ENCODE data around the gene PDCD7.
"Not testable (repeated sequence)": the region's sequence is repeated elsewhere in the genome, so short reads cannot be mapped to it uniquely, and the experiment has no call there.

Gene PDCD7

GRCh38 chr15:65095011-65095746, 38.4 kb downstream of the PDCD7 start:
- no peak overlapping the region for H3K4me3 ChIP-seq (ENCODE audit: low read length)
- peak overlapping the region; percentile 67 for H3K27ac ChIP-seq (ENCODE audit: low read depth, low read length)
- H3K27me3 ChIP-seq (ENCODE audit: control insufficient read depth, insufficient read depth, low read length) = no peaks in the 10 kb centered on the region
- peaks cover 7% of the 10 kb centered on the region for H3K36me3 ChIP-seq (ENCODE audit: control insufficient read depth, insufficient read depth, low read length)
- H3K4me1 ChIP-seq (ENCODE audit: control insufficient read depth, insufficient read depth, low read length) = peaks cover 19% of the 10 kb centered on the region
- no peak overlapping the region for H3K9ac ChIP-seq (ENCODE audit: low read length)

GRCh38 chr15:65094294-65094995, 39.2 kb downstream of the PDCD7 start:
- Histone ChIP-seq H3K27ac (ENCODE audit: low read depth, low read length) (peak overlapping the region; percentile 67), H3K4me1 (ENCODE audit: control insufficient read depth, insufficient read depth, low read length) (peaks cover 22% of the 10 kb centered on the region), H3K9ac (ENCODE audit: low read length) (no peak overlapping the region), H3K36me3 (ENCODE audit: control insufficient read depth, insufficient read depth, low read length) (peaks cover 7% of the 10 kb centered on the region), H3K4me3 (ENCODE audit: low read length) (no peak overlapping the region), H3K27me3 (ENCODE audit: control insufficient read depth, insufficient read depth, low read length) (no peaks in the 10 kb centered on the region)

- Histone ChIP-seq H3K27ac (ENCODE audit: low read depth, low read length) (peak overlapping the region; percentile 61), H3K4me1 (ENCODE audit: control insufficient read depth, insufficient read depth, low read length) (peaks cover 29% of the 10 kb centered on the region)
- H3K9ac ChIP-seq (ENCODE audit: low read length); H3K36me3 ChIP-seq (ENCODE audit: control insufficient read depth, insufficient read depth, low read length); H3K27me3 ChIP-seq (ENCODE audit: control insufficient read depth, insufficient read depth, low read length); H3K4me3 ChIP-seq (ENCODE audit: low read length): not testable (repeated sequence)
Measured at GRCh38 chr15:65093793-65094170, 39.8 kb downstream of the PDCD7 start.

GRCh38 chr15:65092911-65093792, 40.5 kb downstream of the PDCD7 start:
- Histone ChIP-seq H3K27ac (ENCODE audit: low read depth, low read length) (no peak overlapping the region), H3K9ac (ENCODE audit: low read length) (no peak overlapping the region), H3K4me3 (ENCODE audit: low read length) (no peak overlapping the region), H3K36me3 (ENCODE audit: control insufficient read depth, insufficient read depth, low read length) (no peaks in the 10 kb centered on the region), H3K27me3 (ENCODE audit: control insufficient read depth, insufficient read depth, low read length) (no peaks in the 10 kb centered on the region), H3K4me1 (ENCODE audit: control insufficient read depth, insufficient read depth, low read length) (peaks cover 35% of the 10 kb centered on the region)

- H3K9ac ChIP-seq (ENCODE audit: low read length) = no peak overlapping the region
- no peaks in the 10 kb centered on the region for H3K36me3 ChIP-seq (ENCODE audit: control insufficient read depth, insufficient read depth, low read length)
- no peaks in the 10 kb centered on the region for H3K27me3 ChIP-seq (ENCODE audit: control insufficient read depth, insufficient read depth, low read length)
- H3K4me3 ChIP-seq (ENCODE audit: low read length) = no peak overlapping the region
- peaks cover 45% of the 10 kb centered on the region for H3K4me1 ChIP-seq (ENCODE audit: control insufficient read depth, insufficient read depth, low read length)
- H3K27ac ChIP-seq (ENCODE audit: low read depth, low read length) = no peak overlapping the region
Measured at GRCh38 chr15:65091946-65092770, 41.5 kb downstream of the PDCD7 start.

GRCh38 chr15:65089206-65089824, 44.3 kb downstream of the PDCD7 start:
- H3K4me1 ChIP-seq (ENCODE audit: control insufficient read depth, insufficient read depth, low read length) = peaks cover 41% of the 10 kb centered on the region
- no peak overlapping the region for H3K9ac ChIP-seq (ENCODE audit: low read length)
- H3K27me3 ChIP-seq (ENCODE audit: control insufficient read depth, insufficient read depth, low read length) = no peaks in the 10 kb centered on the region
- no peaks in the 10 kb centered on the region for H3K36me3 ChIP-seq (ENCODE audit: control insufficient read depth, insufficient read depth, low read length)
- peak overlapping the region; percentile 95 for H3K27ac ChIP-seq (ENCODE audit: low read depth, low read length)
- no peak overlapping the region for H3K4me3 ChIP-seq (ENCODE audit: low read length)

GRCh38 chr15:65088643-65089021, 45.0 kb downstream of the PDCD7 start:
- Histone ChIP-seq H3K36me3 (ENCODE audit: control insufficient read depth, insufficient read depth, low read length) (no peaks in the 10 kb centered on the region), H3K4me1 (ENCODE audit: control insufficient read depth, insufficient read depth, low read length) (peaks cover 43% of the 10 kb centered on the region), H3K4me3 (ENCODE audit: low read length) (peak overlapping the region; percentile 37), H3K27ac (ENCODE audit: low read depth, low read length) (peak overlapping the region; percentile 95), H3K27me3 (ENCODE audit: control insufficient read depth, insufficient read depth, low read length) (no peaks in the 10 kb centered on the region), H3K9ac (ENCODE audit: low read length) (peak overlapping the region; percentile 56)

GRCh38 chr15:65087873-65088642, 45.5 kb downstream of the PDCD7 start:
- Histone ChIP-seq H3K27me3 (ENCODE audit: control insufficient read depth, insufficient read depth, low read length) (no peaks in the 10 kb centered on the region), H3K4me3 (ENCODE audit: low read length) (peak overlapping the region; percentile 37), H3K4me1 (ENCODE audit: control insufficient read depth, insufficient read depth, low read length) (peaks cover 48% of the 10 kb centered on the region), H3K27ac (ENCODE audit: low read depth, low read length) (peak overlapping the region; percentile 95), H3K9ac (ENCODE audit: low read length) (peak overlapping the region; percentile 56), H3K36me3 (ENCODE audit: control insufficient read depth, insufficient read depth, low read length) (no peaks in the 10 kb centered on the region)

- Histone ChIP-seq H3K27ac (ENCODE audit: low read depth, low read length) (peak overlapping the region; percentile 95), H3K4me1 (ENCODE audit: control insufficient read depth, insufficient read depth, low read length) (peaks cover 54% of the 10 kb centered on the region), H3K27me3 (ENCODE audit: control insufficient read depth, insufficient read depth, low read length) (no peaks in the 10 kb centered on the region), H3K36me3 (ENCODE audit: control insufficient read depth, insufficient read depth, low read length) (no peaks in the 10 kb centered on the region), H3K9ac (ENCODE audit: low read length) (no peak overlapping the region), H3K4me3 (ENCODE audit: low read length) (no peak overlapping the region)
Measured at GRCh38 chr15:65087411-65087810, 46.2 kb downstream of the PDCD7 start.

GRCh38 chr15:65086680-65087111, 46.9 kb downstream of the PDCD7 start:
- H3K4me1 ChIP-seq (ENCODE audit: control insufficient read depth, insufficient read depth, low read length) = peaks cover 50% of the 10 kb centered on the region
- H3K27me3 ChIP-seq (ENCODE audit: control insufficient read depth, insufficient read depth, low read length) = no peaks in the 10 kb centered on the region
- H3K27ac ChIP-seq (ENCODE audit: low read depth, low read length) = peak overlapping the region; percentile 95
- H3K36me3 ChIP-seq (ENCODE audit: control insufficient read depth, insufficient read depth, low read length) = no peaks in the 10 kb centered on the region
- H3K4me3 ChIP-seq (ENCODE audit: low read length) = no peak overlapping the region
- H3K9ac ChIP-seq (ENCODE audit: low read length) = no peak overlapping the region
